ENCODE measurements around the gene CPTP. TPM values are rescaled to one million over a fixed set of nuclear protein-coding genes. Genes with fewer than 3 reads are reported as not detected.

CPTP gene
- total and polyA plus RNA-seq, 2 of the 13 experiments (the other 11 are each of a cell fraction or from before 2014, with no cell fraction given), result 5.5 to 9.3 TPM

- no peak for TF ChIP-seq ZNF792 (CRISPR knock-in tag; IDR thresholded peaks at IDR 0.05)
- no peak; the same call in 1 of the 2 replicates for TF ChIP-seq KDM5B (CRISPR knock-in tag; IDR thresholded peaks at IDR 0.05; ENCODE audit: borderline replicate concordance)
- TF ChIP-seq JUN (CRISPR knock-in tag; IDR thresholded peaks at IDR 0.05), result 0 out of 2 replicates have a peak, but pooled peaks have one; percentile 3
- no peak for TF ChIP-seq ZNF607 (CRISPR knock-in tag; IDR thresholded peaks at IDR 0.05; ENCODE audit: borderline replicate concordance)
- no peak for TF ChIP-seq ZNF746 (CRISPR knock-in tag; IDR thresholded peaks at IDR 0.05)
- TF ChIP-seq NRL (CRISPR knock-in tag; IDR thresholded peaks at IDR 0.05; ENCODE audit: borderline replicate concordance), result 0 out of 2 replicates have a peak, but pooled peaks have one; percentile 36
- no peak for TF ChIP-seq ATF4 (CRISPR knock-in tag; IDR thresholded peaks at IDR 0.05)
- TF ChIP-seq GPN1 (CRISPR knock-in tag; IDR thresholded peaks at IDR 0.05; ENCODE audit: borderline replicate concordance), result no peak
- 0 out of 2 replicates have a peak, but pooled peaks have one; percentile 37 for TF ChIP-seq HNRNPL (IDR thresholded peaks at IDR 0.05; ENCODE audit: low read depth, low read length)
- 0 out of 2 replicates have a peak, but pooled peaks have one; percentile 3 for TF ChIP-seq SAFB2 (CRISPR knock-in tag; IDR thresholded peaks at IDR 0.05; ENCODE audit: borderline replicate concordance, low read depth)
- no peak for TF ChIP-seq ZNF12 (CRISPR knock-in tag; IDR thresholded peaks at IDR 0.05)
- TF ChIP-seq HNRNPK (IDR thresholded peaks at IDR 0.05; ENCODE audit: low read depth, low read length, poor library complexity, severe bottlenecking), result no peak
- TF ChIP-seq AFF4 (CRISPR knock-in tag; IDR thresholded peaks at IDR 0.05), result 0 out of 2 replicates have a peak, but pooled peaks have one; percentile 24
- peak; percentile 54; the same call in 1 of the 2 replicates for TF ChIP-seq ZNF891 (CRISPR knock-in tag; IDR thresholded peaks at IDR 0.05)
- TF ChIP-seq ESRRA (CRISPR knock-in tag; IDR thresholded peaks at IDR 0.05; ENCODE audit: low read depth), result no peak
- no peak for TF ChIP-seq TCF12 (IDR thresholded peaks at IDR 0.05)
- no peak for TF ChIP-seq TCF12 (CRISPR knock-in tag; IDR thresholded peaks at IDR 0.05)
- no peak for TF ChIP-seq ZNF577 (CRISPR knock-in tag; IDR thresholded peaks at IDR 0.05; ENCODE audit: borderline replicate concordance, low read depth)
- no peak for TF ChIP-seq CSRNP2 (CRISPR knock-in tag; conservative IDR thresholded peaks at IDR 0.05; ENCODE audit: low read depth)
- TF ChIP-seq PLRG1 (conservative IDR thresholded peaks at IDR 0.05), result no peak
- TF ChIP-seq LRRFIP1 (CRISPR knock-in tag; conservative IDR thresholded peaks at IDR 0.05), result no peak
- no peak for TF ChIP-seq JUND (CRISPR knock-in tag; IDR thresholded peaks at IDR 0.05)
These were observed 33.4 kb downstream of the CPTP start (continued) for GRCh38 chr1:1357871-1358432.
